Measurements from ENCODE around the gene AKT1S1.

Gene AKT1S1

DNA sequence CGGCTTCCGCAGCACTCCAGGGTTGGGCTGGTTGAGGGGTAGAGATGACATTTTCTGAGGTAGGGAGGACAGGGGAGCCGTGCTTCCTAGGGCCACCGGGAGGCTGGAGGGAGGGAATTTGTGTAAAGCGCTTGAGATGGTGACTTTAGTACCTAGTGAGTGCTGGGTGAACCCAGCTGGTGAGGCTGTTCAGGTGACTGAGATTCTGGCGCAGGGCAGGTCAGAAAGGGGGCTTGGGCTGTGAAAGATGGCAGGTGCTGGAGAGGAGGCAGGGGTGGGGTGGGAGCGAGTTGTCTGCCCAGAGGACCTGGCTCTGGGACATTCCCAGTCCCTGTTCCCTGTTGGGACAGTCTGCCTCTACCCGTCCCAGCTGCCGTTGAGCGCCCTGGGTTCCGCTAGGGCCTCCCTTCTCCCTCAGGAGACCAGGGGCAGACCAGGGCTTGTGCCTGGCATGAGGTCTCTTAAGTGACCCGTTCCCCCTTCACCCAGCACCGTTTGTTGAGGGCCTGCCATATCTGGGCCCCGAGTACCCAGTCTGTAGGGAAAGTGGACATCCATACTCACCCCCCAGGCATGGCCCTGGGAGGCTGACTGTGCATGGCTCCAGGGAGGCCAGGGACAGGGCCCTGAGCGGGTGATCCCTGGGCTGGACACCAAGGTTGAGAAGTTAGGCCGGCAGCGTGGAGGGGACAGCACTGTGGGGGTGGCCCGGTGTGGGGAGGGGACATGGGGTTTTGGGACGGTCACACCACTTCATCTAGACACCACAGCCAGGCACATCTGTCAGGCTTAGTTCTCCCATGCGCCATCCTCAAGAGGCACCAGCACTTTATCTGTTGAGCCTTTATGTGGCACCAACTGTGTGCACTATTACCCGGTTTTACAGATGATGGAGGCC is 21.2 kb downstream of the AKT1S1 start:
- TF ChIP-seq, protein P1, sequence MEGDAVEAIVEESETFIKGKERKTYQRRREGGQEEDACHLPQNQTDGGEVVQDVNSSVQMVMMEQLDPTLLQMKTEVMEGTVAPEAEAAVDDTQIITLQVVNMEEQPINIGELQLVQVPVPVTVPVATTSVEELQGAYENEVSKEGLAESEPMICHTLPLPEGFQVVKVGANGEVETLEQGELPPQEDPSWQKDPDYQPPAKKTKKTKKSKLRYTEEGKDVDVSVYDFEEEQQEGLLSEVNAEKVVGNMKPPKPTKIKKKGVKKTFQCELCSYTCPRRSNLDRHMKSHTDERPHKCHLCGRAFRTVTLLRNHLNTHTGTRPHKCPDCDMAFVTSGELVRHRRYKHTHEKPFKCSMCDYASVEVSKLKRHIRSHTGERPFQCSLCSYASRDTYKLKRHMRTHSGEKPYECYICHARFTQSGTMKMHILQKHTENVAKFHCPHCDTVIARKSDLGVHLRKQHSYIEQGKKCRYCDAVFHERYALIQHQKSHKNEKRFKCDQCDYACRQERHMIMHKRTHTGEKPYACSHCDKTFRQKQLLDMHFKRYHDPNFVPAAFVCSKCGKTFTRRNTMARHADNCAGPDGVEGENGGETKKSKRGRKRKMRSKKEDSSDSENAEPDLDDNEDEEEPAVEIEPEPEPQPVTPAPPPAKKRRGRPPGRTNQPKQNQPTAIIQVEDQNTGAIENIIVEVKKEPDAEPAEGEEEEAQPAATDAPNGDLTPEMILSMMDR (IDR thresholded peaks at IDR 0.05; ENCODE audit: control extremely low read depth, extremely low read depth, low read depth, missing control alignments) = no peak
- POLR2A ChIA-PET = no interaction called here
- CTCF ChIA-PET = no interaction called here

DNA sequence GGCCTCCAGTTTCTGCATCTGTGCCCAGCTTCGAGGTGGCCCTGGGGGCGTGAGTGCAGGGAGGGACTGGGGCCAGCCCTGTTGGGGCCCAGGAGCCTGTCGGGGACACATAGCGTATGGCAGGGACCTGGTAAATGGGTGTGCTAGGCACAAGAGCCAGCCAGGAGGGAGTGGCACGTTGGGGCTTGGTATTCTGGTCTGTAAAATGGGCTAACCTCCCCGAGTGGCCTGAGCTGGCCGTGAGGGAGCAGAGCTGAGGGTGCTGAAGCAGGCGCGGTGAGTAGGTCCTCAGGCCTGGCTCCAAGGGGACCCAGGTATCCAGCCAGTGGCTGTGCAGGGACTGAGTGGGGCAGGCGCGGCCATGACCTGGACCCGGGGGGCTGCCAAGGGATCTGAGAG is 21.9 kb downstream of the AKT1S1 start:
- TF ChIP-seq, protein P1 (IDR thresholded peaks at IDR 0.05; ENCODE audit: control extremely low read depth, extremely low read depth, low read depth, missing control alignments) = no peak
- no peak for DNase-seq (ENCODE audit: extremely low spot score)
- ChIA-PET CTCF (interaction anchor here (1.5 kb wide), 1 partner anchor 16 kb away, joined by 4 read pairs; no protein-coding TSS in a partner anchor), POLR2A (no interaction called here)

More for the DNA sequence above, 21.2 kb downstream of the AKT1S1 start:
- no peak for DNase-seq (ENCODE audit: extremely low spot score)

DNA sequence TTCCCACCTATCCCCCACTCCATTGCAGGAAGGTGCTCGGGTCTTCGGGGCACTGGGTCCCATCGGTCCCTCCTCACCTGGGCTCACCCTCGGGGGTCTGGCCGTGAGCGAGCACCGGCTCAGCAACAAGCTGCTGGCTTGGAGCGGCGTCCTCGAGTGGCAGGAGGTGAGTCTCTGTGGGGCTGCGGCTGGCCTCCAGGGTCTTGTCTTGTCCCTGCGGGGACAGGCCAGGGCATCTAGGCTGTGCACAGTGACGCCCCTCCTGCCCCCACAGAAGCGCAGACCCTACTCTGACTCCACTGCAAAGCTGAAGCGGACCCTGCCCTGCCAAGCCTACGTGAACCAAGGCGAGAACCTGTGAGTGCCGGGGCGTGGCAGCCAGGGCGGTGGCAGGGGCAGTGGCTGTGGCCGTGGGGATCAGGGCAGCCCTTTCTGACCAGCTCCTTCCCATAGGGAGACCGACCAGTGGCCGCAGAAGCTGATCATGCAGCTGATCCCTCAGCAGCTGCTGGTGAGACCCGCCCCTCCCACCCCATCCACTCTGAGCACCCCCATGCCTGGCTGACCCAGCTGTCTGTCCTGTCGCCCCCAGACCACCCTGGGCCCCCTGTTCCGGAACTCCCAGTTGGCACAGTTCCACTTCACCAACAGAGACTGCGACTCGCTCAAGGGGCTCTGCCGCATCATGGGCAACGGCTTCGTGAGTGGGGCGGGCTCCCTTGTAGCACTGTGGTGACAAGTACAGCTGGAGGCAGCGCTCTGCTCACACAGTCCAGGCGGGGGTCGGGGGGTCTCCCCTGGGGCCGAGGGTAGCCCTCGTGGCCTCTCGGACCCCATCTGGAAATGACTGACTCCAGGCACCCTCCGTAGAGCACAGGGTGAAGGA is 22.5 kb downstream of the AKT1S1 start:
- no peak for DNase-seq (ENCODE audit: extremely low spot score)
- TF ChIP-seq, protein P1 (IDR thresholded peaks at IDR 0.05; ENCODE audit: control extremely low read depth, extremely low read depth, low read depth, missing control alignments) = no peak
- POLR2A ChIA-PET = no interaction called here
- CTCF ChIA-PET = interaction anchor here (1.5 kb wide), 1 partner anchor 16 kb away, joined by 4 read pairs; no protein-coding TSS in a partner anchor

DNA sequence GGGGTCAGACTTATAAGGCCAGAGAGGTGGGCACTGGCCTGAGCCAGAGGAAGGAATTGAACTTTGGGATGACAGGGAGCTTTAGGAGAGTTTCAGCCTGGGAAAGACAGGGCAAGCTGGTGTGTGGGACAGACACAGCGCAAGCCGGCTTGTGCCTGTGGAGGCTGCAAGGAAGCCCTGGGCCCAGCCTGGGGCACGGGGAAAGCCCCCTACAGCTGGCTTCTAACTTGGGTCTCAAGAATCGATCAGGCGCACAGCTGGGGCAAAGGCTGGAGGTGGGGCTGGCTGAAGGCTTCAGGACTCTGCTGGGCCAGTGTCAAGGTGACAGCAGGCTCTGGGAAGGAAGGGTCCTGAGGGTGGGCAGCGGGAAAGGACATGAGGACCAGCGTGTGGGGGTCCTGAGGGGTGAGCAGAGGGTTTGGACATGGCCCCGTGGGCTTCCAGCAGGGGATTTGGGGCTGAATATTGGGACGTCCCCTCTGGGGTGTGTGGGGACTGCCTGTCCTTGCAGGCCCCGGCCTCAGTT is 23.2 kb downstream of the AKT1S1 start:
- ChIA-PET CTCF (interaction anchor here (1.5 kb wide), 1 partner anchor 17 kb away, joined by 4 read pairs; no protein-coding TSS in a partner anchor), POLR2A (interaction anchor here (0.8 kb wide), 1 partner anchor 15 kb away, joined by 3 read pairs; no protein-coding TSS in a partner anchor)
- TF ChIP-seq, protein P1 (IDR thresholded peaks at IDR 0.05; ENCODE audit: control extremely low read depth, extremely low read depth, low read depth, missing control alignments) = no peak
- no peak for DNase-seq (ENCODE audit: extremely low spot score)

DNA sequence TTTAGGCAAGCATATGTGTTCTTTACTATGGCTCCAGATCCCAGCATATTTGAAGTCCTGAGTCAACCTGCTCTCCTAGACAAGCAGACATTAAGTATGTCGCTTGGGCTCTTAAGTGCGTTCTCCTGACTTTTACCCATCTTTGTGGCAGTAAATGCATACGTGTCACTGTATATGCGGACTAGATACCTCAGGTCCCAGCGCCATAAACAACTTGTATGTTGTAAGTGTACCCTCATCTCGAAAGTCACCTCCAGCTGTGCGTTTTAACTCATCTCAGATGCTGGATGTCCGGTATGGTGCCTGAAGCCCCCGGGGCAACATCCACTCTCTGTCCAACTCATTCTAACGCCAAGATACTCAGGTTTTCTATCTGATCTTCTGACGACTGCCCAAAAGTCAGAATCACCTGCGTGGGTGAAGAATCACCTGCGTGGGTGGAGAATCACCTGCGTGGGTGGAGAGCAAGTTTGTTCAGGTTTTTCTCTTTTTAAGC is 24.5 kb downstream of the AKT1S1 start:
- no peak for DNase-seq (ENCODE audit: extremely low spot score)
- CTCF ChIA-PET = no interaction called here
- TF ChIP-seq, protein P1 (IDR thresholded peaks at IDR 0.05; ENCODE audit: control extremely low read depth, extremely low read depth, low read depth, missing control alignments) = no peak
- POLR2A ChIA-PET = no interaction called here
